BE2C (cell line): ENCODE data around the gene DDX11.
"Not testable (repeated sequence)": the region's sequence is repeated elsewhere in the genome, so short reads cannot be mapped to it uniquely, and the experiment has no call there.

ENCODE experiments used
- DNase-seq: peaks from one replicate; pipeline ENCODE4 v3.0.0-alpha.2; 2020
- H3K27me3 ChIP-seq: fragments of 250-450 bp; sonication (Bioruptor Pico); 2 replicates; pipeline ENCODE4 v1.5.1; 2020; ENCODE audit warnings: mild to moderate bottlenecking
- H3K36me3 ChIP-seq: fragments of 250-450 bp; sonication (Bioruptor Pico); 2 replicates; pipeline ENCODE4 v1.5.1; 2020; ENCODE audit warnings: mild to moderate bottlenecking
- H3K4me1 ChIP-seq: fragments of 250-450 bp; sonication (Bioruptor Pico); 2 replicates; pipeline ENCODE4 v1.5.1; 2020
- H3K4me3 ChIP-seq: 2 replicates; pipeline ENCODE4 v1.5.1; 2011; ENCODE audit warnings: low read depth, low read length
- H3K9me3 ChIP-seq: fragments of 250-450 bp; sonication (Bioruptor Pico); 2 replicates; pipeline ENCODE4 v1.5.1; 2020
- TF ChIP-seq, protein P1 (sequence below): IDR thresholded peaks from 2 replicates; pipeline ENCODE4 v1.5.1; 2012; ENCODE audit warnings: mild to moderate bottlenecking, low read depth, low read length

Gene DDX11

DNA sequence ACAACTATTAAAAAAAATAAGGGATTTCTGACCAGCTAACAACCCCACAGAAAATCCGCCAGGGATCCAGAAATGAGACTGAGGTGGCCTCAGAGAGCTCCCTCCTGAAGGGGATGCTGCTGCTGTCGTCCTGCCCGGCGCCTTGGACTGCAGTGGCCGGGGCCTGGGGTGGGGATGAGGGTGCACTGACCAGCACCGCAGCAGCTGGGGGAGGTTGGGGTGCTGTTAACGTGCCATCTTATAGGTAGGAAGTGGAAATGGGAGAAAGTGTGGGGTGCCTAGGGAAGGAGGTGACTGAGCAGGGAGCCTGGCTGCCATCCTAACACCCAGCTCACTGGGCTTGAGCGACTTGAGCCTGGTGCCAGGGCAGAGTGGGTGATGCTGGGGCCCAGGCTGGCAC lies 32.0 kb downstream of the DDX11 start:
- no peaks in the 10 kb centered on the region for H3K27me3 ChIP-seq
- H3K4me1 ChIP-seq, result no peaks in the 10 kb centered on the region
- DNase-seq, result no peak
- H3K36me3 ChIP-seq, result no peaks in the 10 kb centered on the region; the same call in 1 of the 2 replicates
- TF ChIP-seq, protein P1, sequence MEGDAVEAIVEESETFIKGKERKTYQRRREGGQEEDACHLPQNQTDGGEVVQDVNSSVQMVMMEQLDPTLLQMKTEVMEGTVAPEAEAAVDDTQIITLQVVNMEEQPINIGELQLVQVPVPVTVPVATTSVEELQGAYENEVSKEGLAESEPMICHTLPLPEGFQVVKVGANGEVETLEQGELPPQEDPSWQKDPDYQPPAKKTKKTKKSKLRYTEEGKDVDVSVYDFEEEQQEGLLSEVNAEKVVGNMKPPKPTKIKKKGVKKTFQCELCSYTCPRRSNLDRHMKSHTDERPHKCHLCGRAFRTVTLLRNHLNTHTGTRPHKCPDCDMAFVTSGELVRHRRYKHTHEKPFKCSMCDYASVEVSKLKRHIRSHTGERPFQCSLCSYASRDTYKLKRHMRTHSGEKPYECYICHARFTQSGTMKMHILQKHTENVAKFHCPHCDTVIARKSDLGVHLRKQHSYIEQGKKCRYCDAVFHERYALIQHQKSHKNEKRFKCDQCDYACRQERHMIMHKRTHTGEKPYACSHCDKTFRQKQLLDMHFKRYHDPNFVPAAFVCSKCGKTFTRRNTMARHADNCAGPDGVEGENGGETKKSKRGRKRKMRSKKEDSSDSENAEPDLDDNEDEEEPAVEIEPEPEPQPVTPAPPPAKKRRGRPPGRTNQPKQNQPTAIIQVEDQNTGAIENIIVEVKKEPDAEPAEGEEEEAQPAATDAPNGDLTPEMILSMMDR, result no peak
- H3K9me3 ChIP-seq, result no peaks in the 10 kb centered on the region
- no peak overlapping the region for H3K4me3 ChIP-seq

GRCh38 chr12:31106101-31106803 lies 32.6 kb downstream of the DDX11 start:
- Histone ChIP-seq H3K36me3 (no peaks in the 10 kb centered on the region), H3K9me3 (no peaks in the 10 kb centered on the region), H3K27me3 (no peaks in the 10 kb centered on the region), H3K4me3 (no peak overlapping the region), H3K4me1 (no peaks in the 10 kb centered on the region)
- TF ChIP-seq, protein P1, result no peak
- no peak for DNase-seq

DNA sequence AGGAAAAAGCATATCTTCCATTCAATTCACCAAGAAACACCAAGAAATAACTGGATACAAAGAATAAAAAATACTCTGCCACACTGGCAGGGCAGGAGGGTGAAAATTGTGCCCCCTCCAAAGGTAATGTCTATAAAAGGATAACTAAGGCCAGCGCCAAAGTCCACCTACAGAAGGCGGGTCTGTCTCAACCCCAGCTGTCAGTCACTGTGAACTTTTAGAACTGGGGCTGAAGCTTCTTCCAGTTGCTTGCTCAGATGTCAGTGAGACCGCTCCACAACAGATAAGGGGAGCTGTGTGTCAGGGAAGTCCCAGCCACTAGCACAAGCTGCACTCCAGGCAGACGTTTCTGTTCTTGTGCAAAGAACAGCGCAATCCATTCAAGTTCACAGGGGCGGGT lies 36.1 kb downstream of the DDX11 start:
- not testable (repeated sequence) for H3K36me3 ChIP-seq, DNase-seq, H3K4me3 ChIP-seq, H3K4me1 ChIP-seq, H3K27me3 ChIP-seq, H3K9me3 ChIP-seq

DNA sequence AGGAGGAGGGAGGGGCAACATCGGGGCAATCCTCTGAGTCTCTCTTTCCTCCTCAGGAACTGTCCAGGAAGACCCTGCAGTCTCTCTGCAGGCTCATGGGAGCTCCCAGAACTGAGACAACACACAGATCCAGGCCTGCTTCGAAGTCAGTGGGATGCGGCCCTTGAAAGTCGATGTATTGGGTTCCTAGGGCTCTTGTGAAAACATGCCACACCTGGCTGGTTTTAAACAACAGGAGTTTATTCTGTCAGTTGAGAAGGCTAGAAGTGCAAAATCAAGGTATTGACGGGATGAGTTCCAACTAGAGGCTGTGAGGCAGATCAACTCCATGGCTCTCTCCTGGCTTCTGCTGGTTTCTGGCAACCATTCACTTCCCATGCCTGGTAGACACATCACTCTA lies 36.6 kb downstream of the DDX11 start:
- not testable (repeated sequence) for DNase-seq, H3K36me3 ChIP-seq, H3K9me3 ChIP-seq, H3K27me3 ChIP-seq, H3K4me3 ChIP-seq, H3K4me1 ChIP-seq

GRCh38 chr12:31115092-31115601 lies 41.5 kb downstream of the DDX11 start:
- H3K4me1 ChIP-seq, H3K4me3 ChIP-seq, H3K36me3 ChIP-seq, H3K9me3 ChIP-seq, DNase-seq: not testable (repeated sequence)
- peaks cover 20% of the 10 kb centered on the region for H3K27me3 ChIP-seq

DNA sequence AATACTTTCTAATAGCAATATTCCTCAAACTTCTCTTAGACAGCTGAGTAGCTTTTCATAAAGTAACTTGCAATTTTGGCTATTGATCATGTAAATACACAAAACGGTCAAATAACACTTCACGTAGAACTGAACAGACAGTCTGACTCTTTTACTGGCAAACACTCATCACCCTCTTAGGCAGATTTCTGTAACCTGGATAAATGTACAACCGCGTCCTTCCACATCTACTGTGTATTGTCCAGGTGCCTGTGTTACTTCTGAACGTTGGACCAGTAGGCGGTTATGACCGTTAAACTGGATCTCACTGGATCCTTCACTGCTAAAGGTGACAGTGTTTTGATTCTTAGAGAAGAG lies 43.2 kb downstream of the DDX11 start:
- H3K4me1 ChIP-seq, H3K9me3 ChIP-seq, H3K4me3 ChIP-seq, DNase-seq, H3K36me3 ChIP-seq: not testable (repeated sequence)
- H3K27me3 ChIP-seq, result peaks cover 20% of the 10 kb centered on the region

GRCh38 chr12:31117203-31118011 lies 43.7 kb downstream of the DDX11 start:
- H3K27me3 ChIP-seq, result peaks cover 20% of the 10 kb centered on the region
- H3K4me3 ChIP-seq, result peak overlapping the region; percentile 53
- TF ChIP-seq, protein P1, result peak; percentile 63
- H3K4me1 ChIP-seq, result no peaks in the 10 kb centered on the region
- peak; percentile 58 for DNase-seq
- no peaks in the 10 kb centered on the region for H3K36me3 ChIP-seq
- H3K9me3 ChIP-seq, result no peaks in the 10 kb centered on the region
